Tibial nerve (tissue), 4 donors: ENCODE data around the gene SENP7.
"Not testable (repeated sequence)": the region's sequence is repeated elsewhere in the genome, so short reads cannot be mapped to it uniquely, and the experiment has no call there.

Source experiments
- EP300 ChIP-seq, 2 donors: sonication (generic); formaldehyde crosslinking; IDR thresholded peaks; one replicate each; pipeline ENCODE4 v1.6.1; 2017; ENCODE audit warnings: antibody characterized with exemption in 2 of 2, mild to moderate bottlenecking in 1 of 2
- POLR2A ChIP-seq, 2 donors: fragments of 450-650 bp; IDR thresholded peaks; one replicate each; pipeline ENCODE4 v1.6.1; 2017; ENCODE audit warnings: antibody characterized with exemption in 2 of 2, mild to moderate bottlenecking in 2 of 2, moderate library complexity in 2 of 2
- TF ChIP-seq, protein P1 (sequence below), 5 experiments: fragments of 200-600 bp in 3 of 5; fragments of 450-650 bp in 2 of 5; sonication (generic) in 3 of 5; IDR thresholded peaks; one replicate each; pipeline ENCODE4 v1.5.1; 2016 to 2019; ENCODE audit warnings: antibody characterized with exemption in 5 of 5, mild to moderate bottlenecking in 3 of 5, moderate library complexity in 2 of 5

DNA sequence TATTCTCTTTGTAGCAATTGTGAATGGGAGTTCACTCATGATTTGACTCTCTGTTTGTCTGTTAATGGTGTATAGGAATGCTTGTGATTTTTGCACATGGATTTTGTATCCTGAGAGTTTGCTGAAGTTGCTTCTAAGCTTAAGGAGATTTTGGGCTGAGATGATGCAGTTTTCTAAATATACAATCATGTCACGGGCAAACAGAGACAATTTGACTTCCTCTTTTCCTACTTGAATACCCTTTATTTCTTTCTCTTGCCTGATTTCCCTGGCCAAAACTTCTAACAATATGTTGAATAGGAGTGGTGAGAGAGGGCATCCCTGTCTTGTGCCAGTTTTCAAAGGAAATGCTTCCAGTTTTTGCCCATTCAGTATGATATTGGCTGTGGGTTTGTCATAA, 23.9 kb upstream of the SENP7 start:
- TF ChIP-seq, protein P1, sequence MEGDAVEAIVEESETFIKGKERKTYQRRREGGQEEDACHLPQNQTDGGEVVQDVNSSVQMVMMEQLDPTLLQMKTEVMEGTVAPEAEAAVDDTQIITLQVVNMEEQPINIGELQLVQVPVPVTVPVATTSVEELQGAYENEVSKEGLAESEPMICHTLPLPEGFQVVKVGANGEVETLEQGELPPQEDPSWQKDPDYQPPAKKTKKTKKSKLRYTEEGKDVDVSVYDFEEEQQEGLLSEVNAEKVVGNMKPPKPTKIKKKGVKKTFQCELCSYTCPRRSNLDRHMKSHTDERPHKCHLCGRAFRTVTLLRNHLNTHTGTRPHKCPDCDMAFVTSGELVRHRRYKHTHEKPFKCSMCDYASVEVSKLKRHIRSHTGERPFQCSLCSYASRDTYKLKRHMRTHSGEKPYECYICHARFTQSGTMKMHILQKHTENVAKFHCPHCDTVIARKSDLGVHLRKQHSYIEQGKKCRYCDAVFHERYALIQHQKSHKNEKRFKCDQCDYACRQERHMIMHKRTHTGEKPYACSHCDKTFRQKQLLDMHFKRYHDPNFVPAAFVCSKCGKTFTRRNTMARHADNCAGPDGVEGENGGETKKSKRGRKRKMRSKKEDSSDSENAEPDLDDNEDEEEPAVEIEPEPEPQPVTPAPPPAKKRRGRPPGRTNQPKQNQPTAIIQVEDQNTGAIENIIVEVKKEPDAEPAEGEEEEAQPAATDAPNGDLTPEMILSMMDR (IDR thresholded peaks at IDR 0.05), result not testable (repeated sequence)
- not testable (repeated sequence) for TF ChIP-seq POLR2A, EP300 (IDR thresholded peaks at IDR 0.05)
